Neural progenitor cell (in vitro differentiated cells): ENCODE results near the gene RPTOR.

Source experiments
- EZH2phosphoT487 ChIP-seq: fragments of 200-600 bp; sonication (generic); IDR thresholded peaks from 2 replicates; pipeline ENCODE4 v1.6.1; 2017; ENCODE audit warnings: antibody characterized with exemption
- TF ChIP-seq, protein P1 (sequence below): fragments of 200-600 bp; sonication (generic); IDR thresholded peaks from 2 replicates; pipeline ENCODE4 v1.5.1; 2017; ENCODE audit warnings: antibody characterized with exemption, mild to moderate bottlenecking

DNA sequence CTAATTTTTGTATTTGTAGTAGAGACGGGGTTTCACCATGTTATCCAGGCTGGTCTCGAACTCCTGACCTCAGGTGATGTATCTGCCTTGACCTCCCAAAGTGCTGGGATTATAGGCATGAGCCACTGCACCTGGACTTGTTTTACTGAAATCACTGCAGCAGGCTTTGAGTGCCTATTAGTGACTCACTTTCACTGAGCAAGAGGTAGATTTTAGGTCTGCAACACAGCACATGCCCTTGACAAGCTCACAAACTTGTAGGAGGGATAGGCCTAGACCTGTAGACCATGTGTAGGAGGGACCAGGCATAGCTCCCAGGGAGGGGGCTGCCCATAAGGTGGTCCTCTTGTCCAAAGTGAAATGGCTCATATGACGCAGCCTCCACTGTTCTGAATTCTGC lies 27.0 kb upstream of the RPTOR start:
- TF ChIP-seq, protein P1, sequence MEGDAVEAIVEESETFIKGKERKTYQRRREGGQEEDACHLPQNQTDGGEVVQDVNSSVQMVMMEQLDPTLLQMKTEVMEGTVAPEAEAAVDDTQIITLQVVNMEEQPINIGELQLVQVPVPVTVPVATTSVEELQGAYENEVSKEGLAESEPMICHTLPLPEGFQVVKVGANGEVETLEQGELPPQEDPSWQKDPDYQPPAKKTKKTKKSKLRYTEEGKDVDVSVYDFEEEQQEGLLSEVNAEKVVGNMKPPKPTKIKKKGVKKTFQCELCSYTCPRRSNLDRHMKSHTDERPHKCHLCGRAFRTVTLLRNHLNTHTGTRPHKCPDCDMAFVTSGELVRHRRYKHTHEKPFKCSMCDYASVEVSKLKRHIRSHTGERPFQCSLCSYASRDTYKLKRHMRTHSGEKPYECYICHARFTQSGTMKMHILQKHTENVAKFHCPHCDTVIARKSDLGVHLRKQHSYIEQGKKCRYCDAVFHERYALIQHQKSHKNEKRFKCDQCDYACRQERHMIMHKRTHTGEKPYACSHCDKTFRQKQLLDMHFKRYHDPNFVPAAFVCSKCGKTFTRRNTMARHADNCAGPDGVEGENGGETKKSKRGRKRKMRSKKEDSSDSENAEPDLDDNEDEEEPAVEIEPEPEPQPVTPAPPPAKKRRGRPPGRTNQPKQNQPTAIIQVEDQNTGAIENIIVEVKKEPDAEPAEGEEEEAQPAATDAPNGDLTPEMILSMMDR = no peak
- no peak for TF ChIP-seq EZH2phosphoT487
